Keratinocyte (primary cell): Measurements from ENCODE around the gene CDK17. TPM values are rescaled to one million over a fixed set of nuclear protein-coding genes. Genes with fewer than 3 reads are reported as not detected.
A peak's percentile ranks its signal among the peaks of the same experiment; 100 is the strongest.

ENCODE experiments used
- DNase-seq: peaks from one replicate; pipeline ENCODE4 v3.0.0-alpha.2; 2011; ENCODE audit warnings: low read depth, missing footprints, low spot score
- FAIRE-seq: peaks from 2 replicates; lab custom pipeline; 2011; peaks lifted over from hg19 to GRCh38; lab: Jason Lieb, UNC
- H2AFZ ChIP-seq: 2 replicates; pipeline ENCODE4 v1.6.0; 2012; ENCODE audit warnings: low read length, control low read depth, inconsistent platforms; ENCODE audit not compliant: control insufficient read depth
- H3K27ac ChIP-seq: 2 replicates; pipeline ENCODE4 v1.5.1; 2011; ENCODE audit warnings: low read length; ENCODE audit not compliant: control insufficient read depth, insufficient read depth
- H3K27me3 ChIP-seq: 3 replicates; pipeline ENCODE4 v1.6.0; 2011; ENCODE audit warnings: low read length; ENCODE audit not compliant: control insufficient read depth, insufficient read depth; ENCODE audit errors: extremely low read depth
- H3K36me3 ChIP-seq, 2 experiments: 2 replicates in 1 of 2; 3 replicates in 1 of 2; pipeline ENCODE4 v1.5.1; 2011; ENCODE audit warnings: low read length in 2 of 2, mild to moderate bottlenecking in 1 of 2; ENCODE audit not compliant: control insufficient read depth in 2 of 2, insufficient read depth in 2 of 2; ENCODE audit errors: extremely low read depth in 1 of 2
- H3K4me1 ChIP-seq: 3 replicates; pipeline ENCODE4 v1.5.1; 2011; ENCODE audit warnings: low read length; ENCODE audit not compliant: control insufficient read depth, insufficient read depth; ENCODE audit errors: extremely low read depth
- H3K4me2 ChIP-seq: 3 replicates; pipeline ENCODE4 v1.6.0; 2011; ENCODE audit warnings: low read depth, low read length; ENCODE audit not compliant: control insufficient read depth, insufficient read depth; ENCODE audit errors: extremely low read depth
- H3K4me3 ChIP-seq, 3 experiments: fragments of 200-600 bp in 1 of 3; sonication (generic) in 1 of 3; 2 replicates in 2 of 3; 3 replicates in 1 of 3; pipeline ENCODE4 v1.5.1; 2011 to 2016; ENCODE audit warnings: low read length in 3 of 3, mild to moderate bottlenecking in 3 of 3, control low read depth in 2 of 3, inconsistent platforms in 1 of 3, low read depth in 1 of 3, mixed read lengths in 1 of 3, mixed run types in 1 of 3, moderate library complexity in 1 of 3; ENCODE audit not compliant: control insufficient read depth in 2 of 3, insufficient read depth in 2 of 3; ENCODE audit errors: extremely low read depth in 1 of 3
- H3K79me2 ChIP-seq: 2 replicates; pipeline ENCODE4 v1.6.0; 2012; ENCODE audit warnings: low read length; ENCODE audit not compliant: control insufficient read depth, insufficient read depth
- H3K9ac ChIP-seq: 3 replicates; pipeline ENCODE4 v1.6.0; 2011; ENCODE audit warnings: low read length; ENCODE audit not compliant: control insufficient read depth, insufficient read depth; ENCODE audit errors: extremely low read depth
- H3K9me1 ChIP-seq: 3 replicates; pipeline ENCODE4 v1.6.0; 2011; ENCODE audit warnings: low read length; ENCODE audit not compliant: control insufficient read depth, insufficient read depth; ENCODE audit errors: extremely low read depth
- H3K9me3 ChIP-seq: 2 replicates; pipeline ENCODE4 v1.5.1; 2012; ENCODE audit warnings: low read depth, low read length; ENCODE audit not compliant: control insufficient read depth
- H4K20me1 ChIP-seq: 3 replicates; pipeline ENCODE4 v1.6.0; 2011; ENCODE audit warnings: low read length; ENCODE audit not compliant: control insufficient read depth, insufficient read depth; ENCODE audit errors: extremely low read depth
- EZH2 ChIP-seq: IDR thresholded peaks from one replicate; pipeline ENCODE4 v1.6.1; 2012; ENCODE audit warnings: inconsistent platforms, mild to moderate bottlenecking, low read length, moderate library complexity
- dilution Hi-C: fragments of 300-500 bp; cut with MboI; formaldehyde crosslinking; loops from one replicate; pipeline ENCODE4 v1.7.0; 2020; ENCODE audit warnings: low sequenced_read_pairs; ENCODE audit not compliant: extremely low pct_ligation_motif_present
- polyA plus RNA-seq, 5 experiments: library from polyadenylated mRNA; depleted of rRNA in 3 of 5; stranded (reverse) in 3 of 5; stranded (forward) in 1 of 5; unstranded in 1 of 5; fragments of >200 nt; gene quantifications; 1 replicate in 1 of 5; 2 replicates in 3 of 5; 3 replicates in 1 of 5; pipeline versions ENCODE4 v1.2.1 to v1.2.3, GENCODE V29; 2011 to 2012; ENCODE audit warnings: missing spikeins in 2 of 5, low read depth in 1 of 5, low replicate concordance in 1 of 5
- TF ChIP-seq, protein P1 (sequence below), 3 experiments: IDR thresholded peaks in 1 of 3; conservative IDR thresholded peaks in 1 of 3; optimal IDR thresholded peaks in 1 of 3; 2 replicates in 2 of 3; 3 replicates in 1 of 3; pipeline versions ENCODE3 to v1.5.1; 2011; ENCODE audit warnings: low read length in 3 of 3, mild to moderate bottlenecking in 3 of 3, moderate library complexity in 2 of 3, control low read depth in 1 of 3, inconsistent platforms in 1 of 3; ENCODE audit not compliant: insufficient read depth in 2 of 3; ENCODE audit errors: extremely low read depth in 1 of 3

Gene CDK17
- polyA plus RNA-seq, 1 donor (not counting 4 experiments of a cell fraction or from before 2014, with no cell fraction given): 33.0 TPM

DNA sequence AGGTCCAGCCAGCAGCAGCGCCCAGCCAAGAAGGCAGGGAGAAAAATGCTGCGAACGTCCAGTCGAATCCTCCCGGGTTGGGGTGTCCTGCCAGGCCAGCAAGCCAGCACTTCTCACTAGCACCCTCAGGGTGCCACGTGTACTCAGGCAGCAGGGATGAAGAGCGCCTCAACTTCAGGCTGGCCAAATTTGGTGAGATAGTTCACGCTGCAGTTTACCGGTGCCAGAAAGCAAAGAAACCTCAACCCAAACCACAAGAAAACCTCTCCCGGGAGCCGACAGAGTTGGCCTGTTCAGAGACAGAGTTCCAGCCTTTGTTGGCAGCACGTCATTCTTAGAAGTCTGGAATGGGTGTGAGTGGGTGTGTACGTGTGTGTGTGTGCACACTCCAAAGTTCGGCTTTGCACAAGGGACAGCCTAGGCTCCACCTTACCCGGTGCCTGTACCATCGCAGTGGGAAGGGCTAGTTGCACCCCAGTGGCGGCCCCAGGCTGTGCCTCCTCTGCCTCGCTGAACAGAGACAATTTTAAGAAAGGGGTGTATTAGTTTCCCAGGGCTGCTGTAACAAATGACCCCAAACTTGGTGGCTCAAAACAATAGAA, 163.9 kb downstream of the CDK17 start:
- H3K79me2 ChIP-seq: peaks cover 78% of the 10 kb centered on the region
- dilution Hi-C loops: no loop called here

DNA sequence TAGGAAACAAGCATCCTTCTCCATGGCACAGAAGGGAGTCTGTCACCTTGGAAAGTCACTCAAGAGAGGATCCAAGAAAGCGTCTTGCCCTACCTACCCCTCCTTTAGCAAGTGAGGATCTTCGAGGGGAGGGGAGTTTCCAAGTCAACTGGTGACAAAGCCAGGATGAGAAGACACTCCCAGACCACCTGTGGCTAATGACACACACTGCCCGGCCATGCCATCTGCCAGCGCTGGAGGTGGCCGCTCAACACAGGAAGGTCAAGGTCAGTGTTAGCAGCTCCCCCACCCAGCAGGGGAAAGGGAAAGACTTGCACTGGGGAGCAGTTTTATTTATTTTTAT, 164.8 kb downstream of the CDK17 start:
- FAIRE-seq: no peak
- peaks cover 78% of the 10 kb centered on the region for H3K79me2 ChIP-seq
- H2AFZ ChIP-seq: no peak overlapping the region
- H3K9me3 ChIP-seq: no peaks in the 10 kb centered on the region
- peaks cover 44% of the 10 kb centered on the region for H3K4me1 ChIP-seq
- H3K27ac ChIP-seq: peak overlapping the region; percentile 6
- H3K9me1 ChIP-seq: peaks cover 5% of the 10 kb centered on the region
- TF ChIP-seq EZH2: no peak
- TF ChIP-seq, protein P1, sequence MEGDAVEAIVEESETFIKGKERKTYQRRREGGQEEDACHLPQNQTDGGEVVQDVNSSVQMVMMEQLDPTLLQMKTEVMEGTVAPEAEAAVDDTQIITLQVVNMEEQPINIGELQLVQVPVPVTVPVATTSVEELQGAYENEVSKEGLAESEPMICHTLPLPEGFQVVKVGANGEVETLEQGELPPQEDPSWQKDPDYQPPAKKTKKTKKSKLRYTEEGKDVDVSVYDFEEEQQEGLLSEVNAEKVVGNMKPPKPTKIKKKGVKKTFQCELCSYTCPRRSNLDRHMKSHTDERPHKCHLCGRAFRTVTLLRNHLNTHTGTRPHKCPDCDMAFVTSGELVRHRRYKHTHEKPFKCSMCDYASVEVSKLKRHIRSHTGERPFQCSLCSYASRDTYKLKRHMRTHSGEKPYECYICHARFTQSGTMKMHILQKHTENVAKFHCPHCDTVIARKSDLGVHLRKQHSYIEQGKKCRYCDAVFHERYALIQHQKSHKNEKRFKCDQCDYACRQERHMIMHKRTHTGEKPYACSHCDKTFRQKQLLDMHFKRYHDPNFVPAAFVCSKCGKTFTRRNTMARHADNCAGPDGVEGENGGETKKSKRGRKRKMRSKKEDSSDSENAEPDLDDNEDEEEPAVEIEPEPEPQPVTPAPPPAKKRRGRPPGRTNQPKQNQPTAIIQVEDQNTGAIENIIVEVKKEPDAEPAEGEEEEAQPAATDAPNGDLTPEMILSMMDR (optimal IDR thresholded peaks at IDR 0.05 in 1 of 3, IDR thresholded peaks at IDR 0.05 in 1 of 3, conservative IDR thresholded peaks at IDR 0.05 in 1 of 3; ENCODE audit: extremely low read depth in 1 of 3, insufficient read depth in 2 of 3, low read length in 3 of 3): no peak
- H3K9ac ChIP-seq: no peak overlapping the region
- no peak overlapping the region for H3K4me2 ChIP-seq
- no peak for DNase-seq
- H4K20me1 ChIP-seq: peaks cover 20% of the 10 kb centered on the region
- dilution Hi-C loops: no loop called here
- peaks cover 3 to 49% of the 10 kb centered on the region in 2 experiments for H3K36me3 ChIP-seq
- H3K27me3 ChIP-seq: no peaks in the 10 kb centered on the region
- no peak overlapping the region for H3K4me3 ChIP-seq

More for the DNA sequence above, 163.9 kb downstream of the CDK17 start:
- H3K4me3 ChIP-seq: no peak overlapping the region
- H3K36me3 ChIP-seq: peaks cover under 1 to 51% of the 10 kb centered on the region in 2 experiments
- H3K27me3 ChIP-seq: no peaks in the 10 kb centered on the region
- FAIRE-seq (peak; percentile 43), DNase-seq (no peak)
- peak overlapping the region; percentile 56 for H3K27ac ChIP-seq
- peaks cover 21% of the 10 kb centered on the region for H4K20me1 ChIP-seq
- no peak overlapping the region for H2AFZ ChIP-seq
- H3K9me1 ChIP-seq: peaks cover 5% of the 10 kb centered on the region
- H3K4me2 ChIP-seq: peak overlapping the region; percentile 23
- peak overlapping the region; percentile 49 for H3K9ac ChIP-seq
- TF ChIP-seq, protein P1 (optimal IDR thresholded peaks at IDR 0.05 in 1 of 3, IDR thresholded peaks at IDR 0.05 in 1 of 3, conservative IDR thresholded peaks at IDR 0.05 in 1 of 3; ENCODE audit: extremely low read depth in 1 of 3, insufficient read depth in 2 of 3, low read length in 3 of 3): peak in 1 of 3 experiments; percentile 14
- no peak for TF ChIP-seq EZH2
- peaks cover 44% of the 10 kb centered on the region for H3K4me1 ChIP-seq
- no peaks in the 10 kb centered on the region for H3K9me3 ChIP-seq
